ENCODE data around the gene MPPED1.

The MPPED1 gene

GRCh38 chr22:43426816-43427215 is 15.0 kb downstream of the MPPED1 start:
- no peaks in the 10 kb centered on the region for H3K9me3 Mint-ChIP-seq
- peaks cover 10% of the 10 kb centered on the region for H3K27me3 Mint-ChIP-seq (ENCODE audit: low read depth)
- no peak overlapping the region for H3K4me3 Mint-ChIP-seq
- H3K27ac Mint-ChIP-seq: no peak overlapping the region
- no peaks in the 10 kb centered on the region for H3K36me3 Mint-ChIP-seq (ENCODE audit: low read depth)
- H3K4me1 Mint-ChIP-seq (ENCODE audit: low read depth): no peaks in the 10 kb centered on the region

- no peak overlapping the region for H3K27ac Mint-ChIP-seq
- peaks cover 15% of the 10 kb centered on the region for H3K27me3 Mint-ChIP-seq (ENCODE audit: low read depth)
- H3K36me3 Mint-ChIP-seq (ENCODE audit: low read depth): no peaks in the 10 kb centered on the region
- no peaks in the 10 kb centered on the region for H3K9me3 Mint-ChIP-seq
- no peaks in the 10 kb centered on the region for H3K4me1 Mint-ChIP-seq (ENCODE audit: low read depth)
- no peak overlapping the region for H3K4me3 Mint-ChIP-seq
Measured at GRCh38 chr22:43427296-43428004, 15.6 kb downstream of the MPPED1 start.

GRCh38 chr22:43428005-43428485 is 16.2 kb downstream of the MPPED1 start:
- no peak overlapping the region for H3K27ac Mint-ChIP-seq
- H3K9me3 Mint-ChIP-seq: no peaks in the 10 kb centered on the region
- no peak overlapping the region for H3K4me3 Mint-ChIP-seq
- H3K4me1 Mint-ChIP-seq (ENCODE audit: low read depth): no peaks in the 10 kb centered on the region
- H3K27me3 Mint-ChIP-seq (ENCODE audit: low read depth): peaks cover 15% of the 10 kb centered on the region
- no peaks in the 10 kb centered on the region for H3K36me3 Mint-ChIP-seq (ENCODE audit: low read depth)

GRCh38 chr22:43428521-43428920 is 16.7 kb downstream of the MPPED1 start:
- Mint-ChIP-seq H3K27me3 (ENCODE audit: low read depth) (peaks cover 15% of the 10 kb centered on the region), H3K4me1 (ENCODE audit: low read depth) (no peaks in the 10 kb centered on the region), H3K27ac (no peak overlapping the region), H3K9me3 (no peaks in the 10 kb centered on the region), H3K36me3 (ENCODE audit: low read depth) (no peaks in the 10 kb centered on the region), H3K4me3 (no peak overlapping the region)

- no peak overlapping the region for H3K4me3 Mint-ChIP-seq
- no peaks in the 10 kb centered on the region for H3K9me3 Mint-ChIP-seq
- H3K36me3 Mint-ChIP-seq (ENCODE audit: low read depth): no peaks in the 10 kb centered on the region
- H3K4me1 Mint-ChIP-seq (ENCODE audit: low read depth): no peaks in the 10 kb centered on the region
- no peak overlapping the region for H3K27ac Mint-ChIP-seq
- H3K27me3 Mint-ChIP-seq (ENCODE audit: low read depth): peaks cover 15% of the 10 kb centered on the region
Measured at GRCh38 chr22:43429426-43429825, 17.6 kb downstream of the MPPED1 start.

GRCh38 chr22:43431808-43432554 is 20.2 kb downstream of the MPPED1 start:
- no peak overlapping the region for H3K27ac Mint-ChIP-seq
- H3K9me3 Mint-ChIP-seq: no peaks in the 10 kb centered on the region
- H3K27me3 Mint-ChIP-seq (ENCODE audit: low read depth): peaks cover 15% of the 10 kb centered on the region

GRCh38 chr22:43432883-43433415 is 21.1 kb downstream of the MPPED1 start:
- no peaks in the 10 kb centered on the region for H3K9me3 Mint-ChIP-seq
- H3K4me3 Mint-ChIP-seq: no peak overlapping the region
- H3K27ac Mint-ChIP-seq: no peak overlapping the region
- H3K4me1 Mint-ChIP-seq (ENCODE audit: low read depth): no peaks in the 10 kb centered on the region
- no peaks in the 10 kb centered on the region for H3K36me3 Mint-ChIP-seq (ENCODE audit: low read depth)
- H3K27me3 Mint-ChIP-seq (ENCODE audit: low read depth): peaks cover 15% of the 10 kb centered on the region

More at GRCh38 chr22:43431808-43432554, 20.2 kb downstream of the MPPED1 start:
- H3K36me3 Mint-ChIP-seq (ENCODE audit: low read depth): no peaks in the 10 kb centered on the region
- no peaks in the 10 kb centered on the region for H3K4me1 Mint-ChIP-seq (ENCODE audit: low read depth)
- no peak overlapping the region for H3K4me3 Mint-ChIP-seq

GRCh38 chr22:43433451-43434274 is 21.8 kb downstream of the MPPED1 start:
- Mint-ChIP-seq H3K9me3 (no peaks in the 10 kb centered on the region), H3K36me3 (ENCODE audit: low read depth) (no peaks in the 10 kb centered on the region), H3K4me3 (no peak overlapping the region), H3K4me1 (ENCODE audit: low read depth) (no peaks in the 10 kb centered on the region), H3K27ac (no peak overlapping the region), H3K27me3 (ENCODE audit: low read depth) (peaks cover 15% of the 10 kb centered on the region)

GRCh38 chr22:43434275-43434927 is 22.6 kb downstream of the MPPED1 start:
- no peaks in the 10 kb centered on the region for H3K4me1 Mint-ChIP-seq (ENCODE audit: low read depth)
- no peak overlapping the region for H3K27ac Mint-ChIP-seq
- H3K27me3 Mint-ChIP-seq (ENCODE audit: low read depth): peaks cover 14% of the 10 kb centered on the region
- H3K36me3 Mint-ChIP-seq (ENCODE audit: low read depth): no peaks in the 10 kb centered on the region
- H3K9me3 Mint-ChIP-seq: no peaks in the 10 kb centered on the region
- no peak overlapping the region for H3K4me3 Mint-ChIP-seq

- H3K4me3 Mint-ChIP-seq: no peak overlapping the region
- H3K4me1 Mint-ChIP-seq (ENCODE audit: low read depth): no peaks in the 10 kb centered on the region
Measured at GRCh38 chr22:43434928-43435311, 23.1 kb downstream of the MPPED1 start.

GRCh38 chr22:43435851-43436811 is 24.3 kb downstream of the MPPED1 start:
- Mint-ChIP-seq H3K9me3 (no peaks in the 10 kb centered on the region), H3K4me1 (ENCODE audit: low read depth) (no peaks in the 10 kb centered on the region), H3K36me3 (ENCODE audit: low read depth) (no peaks in the 10 kb centered on the region), H3K4me3 (no peak overlapping the region), H3K27ac (no peak overlapping the region), H3K27me3 (ENCODE audit: low read depth) (peaks cover 11% of the 10 kb centered on the region)

More at GRCh38 chr22:43434928-43435311, 23.1 kb downstream of the MPPED1 start:
- Mint-ChIP-seq H3K27me3 (ENCODE audit: low read depth) (peaks cover 11% of the 10 kb centered on the region), H3K27ac (no peak overlapping the region), H3K36me3 (ENCODE audit: low read depth) (no peaks in the 10 kb centered on the region), H3K9me3 (no peaks in the 10 kb centered on the region)

GRCh38 chr22:43436868-43437267 is 25.1 kb downstream of the MPPED1 start:
- Mint-ChIP-seq H3K27me3 (ENCODE audit: low read depth) (peaks cover 5% of the 10 kb centered on the region), H3K36me3 (ENCODE audit: low read depth) (no peaks in the 10 kb centered on the region), H3K4me3 (no peak overlapping the region), H3K27ac (no peak overlapping the region), H3K4me1 (ENCODE audit: low read depth) (no peaks in the 10 kb centered on the region), H3K9me3 (no peaks in the 10 kb centered on the region)

- H3K4me1 Mint-ChIP-seq (ENCODE audit: low read depth): no peaks in the 10 kb centered on the region
- H3K27ac Mint-ChIP-seq: no peak overlapping the region
- no peaks in the 10 kb centered on the region for H3K27me3 Mint-ChIP-seq (ENCODE audit: low read depth)
- H3K36me3 Mint-ChIP-seq (ENCODE audit: low read depth): no peaks in the 10 kb centered on the region
- no peaks in the 10 kb centered on the region for H3K9me3 Mint-ChIP-seq
- no peak overlapping the region for H3K4me3 Mint-ChIP-seq
Measured at GRCh38 chr22:43437871-43438475, 26.2 kb downstream of the MPPED1 start.
